Lower leg skin (tissue), 3 donors: ENCODE results near the gene C6orf141.

ENCODE experiments used
- CTCF ChIP-seq, 3 donors: fragments of 450-650 bp; IDR thresholded peaks; one replicate each; pipeline ENCODE4 v1.5.1; 2016; ENCODE audit warnings: antibody characterized with exemption in 3 of 3, mild to moderate bottlenecking in 3 of 3, moderate library complexity in 2 of 3
- POLR2A ChIP-seq, 2 donors: fragments of 450-650 bp; IDR thresholded peaks; one replicate each; pipeline ENCODE4 v1.6.1; 2016 to 2017; ENCODE audit warnings: antibody characterized with exemption in 2 of 2, mild to moderate bottlenecking in 1 of 2, moderate library complexity in 1 of 2

GRCh38 chr6:49557177-49557576 lies 6.7 kb downstream of the C6orf141 start:
- TF ChIP-seq CTCF (IDR thresholded peaks at IDR 0.05) (no peak), POLR2A (IDR thresholded peaks at IDR 0.05) (no peak)
